Hepatocyte (in vitro differentiated cells): ENCODE results near the gene NPFF.

Source experiments
- EZH2 ChIP-seq: fragments of 200-600 bp; sonication (generic); IDR thresholded peaks from 2 replicates; pipeline ENCODE4 v1.6.1; 2016; ENCODE audit warnings: antibody characterized with exemption, mild to moderate bottlenecking, borderline replicate concordance
- EZH2phosphoT487 ChIP-seq: fragments of 200-600 bp; sonication (generic); IDR thresholded peaks from one replicate; pipeline ENCODE4 v1.6.1; 2018; ENCODE audit warnings: antibody characterized with exemption, mild to moderate bottlenecking, low read depth, moderate library complexity; ENCODE audit not compliant: unreplicated experiment, severe bottlenecking
- TF ChIP-seq, protein P1 (sequence below): fragments of 200-600 bp; sonication (generic); IDR thresholded peaks from 2 replicates; pipeline ENCODE4 v1.5.1; 2016; ENCODE audit warnings: antibody characterized with exemption, mild to moderate bottlenecking; ENCODE audit not compliant: poor library complexity

DNA sequence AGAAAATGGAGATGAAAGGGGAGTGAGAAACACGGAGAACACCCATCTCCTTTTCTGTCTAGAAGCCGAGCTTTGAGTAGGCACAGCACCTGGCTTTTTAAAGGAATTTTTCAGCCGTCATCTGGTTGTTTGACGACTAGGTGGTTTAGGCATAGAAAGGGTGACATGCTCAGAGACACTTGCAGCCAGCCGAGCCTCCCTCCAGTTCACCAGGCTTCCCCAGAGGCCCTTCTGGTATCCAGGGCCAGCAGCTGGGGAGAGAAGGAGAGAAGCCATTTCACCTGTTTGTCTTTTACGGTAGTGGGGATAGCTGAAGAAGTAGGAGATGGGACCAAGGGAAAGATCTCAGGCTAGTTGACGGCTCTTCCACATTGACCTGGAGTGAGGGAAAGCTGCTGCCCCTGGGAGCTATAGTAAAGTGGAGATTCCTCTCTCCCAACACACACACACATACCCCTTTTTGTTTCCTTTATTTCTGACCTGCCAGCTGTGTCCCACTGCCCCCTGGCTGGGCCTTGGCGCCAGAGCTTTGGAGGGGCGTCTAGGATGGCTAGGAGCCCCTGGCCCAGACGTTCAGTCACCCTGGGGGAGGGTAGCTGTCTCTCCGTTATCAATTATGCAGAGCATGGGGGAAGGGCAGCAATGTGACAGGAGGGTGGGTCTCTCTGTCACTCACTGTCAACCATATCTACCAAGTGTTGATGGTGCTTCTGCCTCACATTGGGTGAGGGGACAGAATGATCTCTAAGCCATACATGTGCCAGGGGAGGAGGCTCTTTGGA lies 13.5 kb downstream of the NPFF start:
- TF ChIP-seq, protein P1, sequence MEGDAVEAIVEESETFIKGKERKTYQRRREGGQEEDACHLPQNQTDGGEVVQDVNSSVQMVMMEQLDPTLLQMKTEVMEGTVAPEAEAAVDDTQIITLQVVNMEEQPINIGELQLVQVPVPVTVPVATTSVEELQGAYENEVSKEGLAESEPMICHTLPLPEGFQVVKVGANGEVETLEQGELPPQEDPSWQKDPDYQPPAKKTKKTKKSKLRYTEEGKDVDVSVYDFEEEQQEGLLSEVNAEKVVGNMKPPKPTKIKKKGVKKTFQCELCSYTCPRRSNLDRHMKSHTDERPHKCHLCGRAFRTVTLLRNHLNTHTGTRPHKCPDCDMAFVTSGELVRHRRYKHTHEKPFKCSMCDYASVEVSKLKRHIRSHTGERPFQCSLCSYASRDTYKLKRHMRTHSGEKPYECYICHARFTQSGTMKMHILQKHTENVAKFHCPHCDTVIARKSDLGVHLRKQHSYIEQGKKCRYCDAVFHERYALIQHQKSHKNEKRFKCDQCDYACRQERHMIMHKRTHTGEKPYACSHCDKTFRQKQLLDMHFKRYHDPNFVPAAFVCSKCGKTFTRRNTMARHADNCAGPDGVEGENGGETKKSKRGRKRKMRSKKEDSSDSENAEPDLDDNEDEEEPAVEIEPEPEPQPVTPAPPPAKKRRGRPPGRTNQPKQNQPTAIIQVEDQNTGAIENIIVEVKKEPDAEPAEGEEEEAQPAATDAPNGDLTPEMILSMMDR, result no peak
- TF ChIP-seq EZH2phosphoT487 (no peak), EZH2 (no peak)
